Hepatic stellate cell (primary cell): ENCODE measurements around the gene ZSCAN10.

ENCODE experiments used
- DNase-seq: peaks from one replicate; pipeline ENCODE4 v3.0.0; 2011; ENCODE audit warnings: low spot score

Gene ZSCAN10

GRCh38 chr16:3112058-3112880 is 13.2 kb upstream of the ZSCAN10 start, which contains the start of gene ZNF205:
ZNF205 (plus strand) TSS chr16:3112586; CDS start chr16:3113431, 845 bp downstream.
- DNase-seq, result peak; percentile 93

GRCh38 chr16:3106205-3106928 is 7.3 kb upstream of the ZSCAN10 start:
- DNase-seq, result peak; percentile 87

- no peak for DNase-seq
These were observed 2.9 kb upstream of the ZSCAN10 start for GRCh38 chr16:3101841-3102470.

- no peak for DNase-seq
These were observed 2.1 kb upstream of the ZSCAN10 start for GRCh38 chr16:3101018-3101840.

- peak; percentile 91 for DNase-seq
These were observed 822 bp upstream of the ZSCAN10 start for GRCh38 chr16:3099732-3100499.

GRCh38 chr16:3099395-3099731 is 269 bp upstream of the ZSCAN10 start:
- DNase-seq, result no peak

GRCh38 chr16:3097266-3097665 is 1.8 kb downstream of the ZSCAN10 start:
- no peak for DNase-seq

GRCh38 chr16:3096362-3096761 is 2.7 kb downstream of the ZSCAN10 start:
- DNase-seq, result no peak

- DNase-seq, result peak; percentile 57
These were observed 3.2 kb downstream of the ZSCAN10 start for GRCh38 chr16:3095869-3096268.

- DNase-seq, result peak; percentile 64
These were observed 4.6 kb downstream of the ZSCAN10 start for GRCh38 chr16:3094289-3095027.

GRCh38 chr16:3092501-3092941 is 6.6 kb downstream of the ZSCAN10 start:
- DNase-seq, result no peak

- DNase-seq, result no peak
These were observed 7.5 kb downstream of the ZSCAN10 start for GRCh38 chr16:3091551-3091950.

- DNase-seq, result no peak
These were observed 9.1 kb downstream of the ZSCAN10 start for GRCh38 chr16:3089717-3090592.

- no peak for DNase-seq
These were observed 10.0 kb downstream of the ZSCAN10 start for GRCh38 chr16:3088925-3089716.

GRCh38 chr16:3088450-3088849 is 10.6 kb downstream of the ZSCAN10 start:
- DNase-seq, result no peak

- DNase-seq, result no peak
These were observed 11.6 kb downstream of the ZSCAN10 start for GRCh38 chr16:3087243-3088235.

- DNase-seq, result no peak
These were observed 12.4 kb downstream of the ZSCAN10 start for GRCh38 chr16:3086596-3087242.
